MM.1S (cell line): Measurements from ENCODE around the gene SLC8A1.

ENCODE experiments used
- EZH2 ChIP-seq: fragments of 300-600 bp; sonication (generic); optimal IDR thresholded peaks from 2 replicates; pipeline ENCODE3; 2017; ENCODE audit warnings: low read depth, mild to moderate bottlenecking, antibody characterized with exemption, low read length, mixed read lengths
- EZH2phosphoT487 ChIP-seq: fragments of 300-600 bp; sonication (generic); IDR thresholded peaks from 2 replicates; pipeline ENCODE4 v1.6.1; 2018; ENCODE audit warnings: antibody characterized with exemption, low read length
- TF ChIP-seq, protein P1 (sequence below): fragments of 300-600 bp; sonication (generic); IDR thresholded peaks from 2 replicates; pipeline ENCODE4 v1.5.1; 2016; ENCODE audit warnings: antibody characterized with exemption, low read length, mixed read lengths

DNA sequence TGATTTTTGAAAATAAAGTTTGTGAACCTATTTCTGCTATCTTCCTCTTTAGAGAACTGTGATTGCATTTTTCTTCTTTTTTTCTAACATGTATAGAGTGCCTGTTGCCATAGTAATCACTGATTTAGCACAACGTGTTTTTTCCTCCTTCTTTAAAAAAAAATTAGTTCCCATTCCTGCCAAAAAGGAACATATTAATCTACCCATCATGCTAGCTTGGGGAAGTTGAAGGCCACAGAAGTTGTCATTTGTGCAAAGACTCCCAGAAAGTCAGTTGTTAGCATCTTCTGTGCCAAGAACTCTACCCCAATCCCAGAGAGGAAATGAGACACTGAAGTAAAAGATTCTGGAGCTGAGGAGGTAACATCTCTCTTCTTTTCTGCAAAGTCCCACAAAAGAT is 57.3 kb downstream of the SLC8A1 start:
- TF ChIP-seq EZH2 (no peak), EZH2phosphoT487 (no peak)
- TF ChIP-seq, protein P1, sequence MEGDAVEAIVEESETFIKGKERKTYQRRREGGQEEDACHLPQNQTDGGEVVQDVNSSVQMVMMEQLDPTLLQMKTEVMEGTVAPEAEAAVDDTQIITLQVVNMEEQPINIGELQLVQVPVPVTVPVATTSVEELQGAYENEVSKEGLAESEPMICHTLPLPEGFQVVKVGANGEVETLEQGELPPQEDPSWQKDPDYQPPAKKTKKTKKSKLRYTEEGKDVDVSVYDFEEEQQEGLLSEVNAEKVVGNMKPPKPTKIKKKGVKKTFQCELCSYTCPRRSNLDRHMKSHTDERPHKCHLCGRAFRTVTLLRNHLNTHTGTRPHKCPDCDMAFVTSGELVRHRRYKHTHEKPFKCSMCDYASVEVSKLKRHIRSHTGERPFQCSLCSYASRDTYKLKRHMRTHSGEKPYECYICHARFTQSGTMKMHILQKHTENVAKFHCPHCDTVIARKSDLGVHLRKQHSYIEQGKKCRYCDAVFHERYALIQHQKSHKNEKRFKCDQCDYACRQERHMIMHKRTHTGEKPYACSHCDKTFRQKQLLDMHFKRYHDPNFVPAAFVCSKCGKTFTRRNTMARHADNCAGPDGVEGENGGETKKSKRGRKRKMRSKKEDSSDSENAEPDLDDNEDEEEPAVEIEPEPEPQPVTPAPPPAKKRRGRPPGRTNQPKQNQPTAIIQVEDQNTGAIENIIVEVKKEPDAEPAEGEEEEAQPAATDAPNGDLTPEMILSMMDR, result no peak
